Epithelial cell of proximal tubule (primary cell): ENCODE measurements around the gene FMNL3. TPM values are rescaled to one million over a fixed set of nuclear protein-coding genes. Genes with fewer than 3 reads are reported as not detected.
"Not testable (repeated sequence)": the region's sequence is repeated elsewhere in the genome, so short reads cannot be mapped to it uniquely, and the experiment has no call there.

Experiments used
- DNase-seq: peaks from one replicate; pipeline ENCODE4 v3.0.0-alpha.2; 2011; ENCODE audit warnings: low read depth
- H3K4me3 ChIP-seq: 2 replicates; pipeline ENCODE4 v1.5.1; 2011; ENCODE audit warnings: low read depth, mild to moderate bottlenecking, low read length
- total RNA-seq: library from RNA; depleted of rRNA; stranded (reverse); fragments of >200 nt; gene quantifications from 2 replicates; pipeline ENCODE4 v1.2.3, GENCODE V29; 2015
- TF ChIP-seq, protein P1 (sequence below): conservative IDR thresholded peaks from 2 replicates; pipeline ENCODE4 v1.5.1; 2012; ENCODE audit warnings: low read depth, mild to moderate bottlenecking, low read length

FMNL3 gene
- total RNA-seq, 1 donor from 2014 or later, result 21.7 TPM

GRCh38 chr12:49741882-49742620, 34.8 kb upstream of the FMNL3 start:
- peak overlapping the region; percentile 82 for H3K4me3 ChIP-seq
- TF ChIP-seq, protein P1, sequence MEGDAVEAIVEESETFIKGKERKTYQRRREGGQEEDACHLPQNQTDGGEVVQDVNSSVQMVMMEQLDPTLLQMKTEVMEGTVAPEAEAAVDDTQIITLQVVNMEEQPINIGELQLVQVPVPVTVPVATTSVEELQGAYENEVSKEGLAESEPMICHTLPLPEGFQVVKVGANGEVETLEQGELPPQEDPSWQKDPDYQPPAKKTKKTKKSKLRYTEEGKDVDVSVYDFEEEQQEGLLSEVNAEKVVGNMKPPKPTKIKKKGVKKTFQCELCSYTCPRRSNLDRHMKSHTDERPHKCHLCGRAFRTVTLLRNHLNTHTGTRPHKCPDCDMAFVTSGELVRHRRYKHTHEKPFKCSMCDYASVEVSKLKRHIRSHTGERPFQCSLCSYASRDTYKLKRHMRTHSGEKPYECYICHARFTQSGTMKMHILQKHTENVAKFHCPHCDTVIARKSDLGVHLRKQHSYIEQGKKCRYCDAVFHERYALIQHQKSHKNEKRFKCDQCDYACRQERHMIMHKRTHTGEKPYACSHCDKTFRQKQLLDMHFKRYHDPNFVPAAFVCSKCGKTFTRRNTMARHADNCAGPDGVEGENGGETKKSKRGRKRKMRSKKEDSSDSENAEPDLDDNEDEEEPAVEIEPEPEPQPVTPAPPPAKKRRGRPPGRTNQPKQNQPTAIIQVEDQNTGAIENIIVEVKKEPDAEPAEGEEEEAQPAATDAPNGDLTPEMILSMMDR, result no peak
- no peak for DNase-seq

- peak; percentile 99 for DNase-seq
- TF ChIP-seq, protein P1, result peak; percentile 90
- H3K4me3 ChIP-seq, result peak within 1 kb of the TSS; percentile 82
These were observed 34.0 kb upstream of the FMNL3 start, which contains the start of gene TMBIM6 for GRCh38 chr12:49740930-49741881. Gene TMBIM6 (plus strand): TSS chr12:49741557. CDS start chr12:49752494, 10,937 bp downstream.

GRCh38 chr12:49740277-49740676, 33.1 kb upstream of the FMNL3 start:
- not testable (repeated sequence) for DNase-seq, H3K4me3 ChIP-seq

GRCh38 chr12:49738721-49739120, 31.5 kb upstream of the FMNL3 start:
- not testable (repeated sequence) for DNase-seq, H3K4me3 ChIP-seq

- not testable (repeated sequence) for H3K4me3 ChIP-seq, DNase-seq
These were observed 27.7 kb upstream of the FMNL3 start for GRCh38 chr12:49734900-49735299.

- TF ChIP-seq, protein P1, result no peak
- no peak overlapping the region for H3K4me3 ChIP-seq
- no peak for DNase-seq
These were observed 26.2 kb upstream of the FMNL3 start for GRCh38 chr12:49733219-49734017.

DNA sequence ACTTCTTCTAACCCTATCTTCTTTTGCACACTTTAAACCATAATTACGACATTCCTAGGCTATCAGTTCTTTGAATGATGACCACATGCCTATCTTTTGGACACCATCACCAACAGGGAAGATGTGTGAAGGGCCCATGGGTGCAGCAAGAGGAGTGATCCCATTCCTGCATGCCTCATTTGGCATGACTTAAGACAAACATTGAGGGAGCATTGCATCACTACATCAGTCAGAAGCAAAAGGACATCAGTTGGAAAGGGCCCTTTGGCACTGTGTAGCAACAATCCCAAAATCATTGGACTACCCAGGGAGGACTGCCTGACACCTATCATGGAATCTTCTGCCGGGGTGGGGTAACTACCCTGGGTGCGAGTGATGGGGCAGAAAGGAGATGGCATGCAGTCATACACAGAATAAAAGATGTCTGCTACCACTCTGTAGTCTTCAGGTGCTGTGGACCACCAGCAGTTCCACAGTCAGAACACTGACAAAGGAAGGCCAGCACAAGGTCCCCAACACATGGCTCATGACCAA, 23.4 kb upstream of the FMNL3 start:
- TF ChIP-seq, protein P1, result no peak
- no peak overlapping the region for H3K4me3 ChIP-seq
- no peak for DNase-seq

- DNase-seq, result no peak
- no peak overlapping the region for H3K4me3 ChIP-seq
- TF ChIP-seq, protein P1, result no peak
These were observed 22.8 kb upstream of the FMNL3 start for GRCh38 chr12:49730050-49730449.
